ENCODE measurements around the gene LHX2. TPM values are rescaled to one million over a fixed set of nuclear protein-coding genes. Genes with fewer than 3 reads are reported as not detected.

LHX2 gene
- total and polyA plus RNA-seq, 9 of the 15 experiments (the other 6 are each of a cell fraction or from before 2014, with no cell fraction given): 0.07 TPM; not detected in 8

DNA sequence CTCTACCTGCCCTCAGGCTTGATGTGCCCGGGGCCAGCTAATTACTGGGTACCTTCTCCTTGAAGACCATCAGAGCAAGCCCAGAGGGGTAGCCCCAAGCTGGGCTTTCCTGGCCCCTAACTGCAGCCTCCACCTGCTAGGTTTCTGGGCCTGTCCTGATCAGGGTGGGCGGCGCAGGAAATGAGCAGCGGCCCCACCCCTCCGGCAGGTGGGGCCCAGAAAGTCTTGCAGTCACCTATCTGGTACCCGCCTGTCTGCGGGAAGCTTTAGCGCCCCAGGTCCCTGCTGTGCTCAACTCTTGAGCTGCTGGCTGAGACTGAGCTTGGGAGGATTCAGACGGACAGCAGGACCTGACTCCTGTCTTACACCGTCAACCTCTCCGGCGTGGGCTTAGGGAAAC is 37.1 kb upstream of the LHX2 start:
- H3K9me3 ChIP-seq (replicated peaks; ENCODE audit: control insufficient read depth, insufficient read depth, low read depth, low read length): peaks cover 20% of the 10 kb centered on the region; the same call in 1 of the 2 replicates
- ChIA-PET POLR2A (interaction anchor here (0.6 to 0.7 kb wide), 2 partner anchors 23 to 127 kb away, joined by 3 read pairs; no protein-coding TSS in a partner anchor), CTCF (ENCODE audit: low intra/inter-chr PET ratio) (no interaction called here)
- in situ Hi-C loops (cut with MboI): no loop called here
- no peaks in the 10 kb centered on the region for H3K4me1 ChIP-seq (replicated peaks in 1 of 2; ENCODE audit: control insufficient read depth in 2 of 2, insufficient read depth in 2 of 2, low read length in 2 of 2)
- ATAC-seq: no peak
- H2AFZ ChIP-seq (ENCODE audit: low read depth, low read length): no peak overlapping the region
- H3K9ac ChIP-seq (ENCODE audit: insufficient read depth in 1 of 2, low read depth in 2 of 2, low read length in 2 of 2): no peak overlapping the region
- no peaks in the 10 kb centered on the region for H3K36me3 ChIP-seq (ENCODE audit: control insufficient read depth, insufficient read depth, low read length)
- no peak for DNase-seq (ENCODE audit: extremely low read depth in 1 of 4, low spot score in 3 of 4)
- no peaks in the 10 kb centered on the region for H3K9me1 ChIP-seq (ENCODE audit: control insufficient read depth, insufficient read depth, low read length)
- WGBS (ENCODE audit: insufficient coverage, low coverage, missing lambda C conversion rate): 3% methylated on average over 8 of the region's 12 CpGs
- intact Hi-C loops (cut with micrococcal nuclease): no loop called here
- H4K20me1 ChIP-seq (replicated peaks; ENCODE audit: control insufficient read depth, insufficient read depth, low read length): no peaks in the 10 kb centered on the region
- no peak for FAIRE-seq
- peaks cover 0 to 20% of the 10 kb centered on the region in 2 experiments; a peak in 3 of 5 replicates for H3K27me3 ChIP-seq (ENCODE audit: control insufficient read depth in 2 of 2, insufficient read depth in 2 of 2, low read length in 2 of 2)
- no peak overlapping the region for H3K4me2 ChIP-seq (ENCODE audit: insufficient read depth, low read length)
- H3K27ac ChIP-seq (ENCODE audit: extremely low read depth, low read depth, low read length): no peak overlapping the region
- H3K79me2 ChIP-seq (ENCODE audit: control insufficient read depth, insufficient read depth, low read length): no peaks in the 10 kb centered on the region
- no peak overlapping the region for H3K4me3 ChIP-seq
- BruUV-seq (replicated peaks): no TSS peak
- TF ChIP-seq SIN3A (IDR thresholded peaks at IDR 0.05; ENCODE audit: borderline replicate concordance in 2 of 2, control insufficient read depth in 1 of 2, low read depth in 2 of 2, low read length in 2 of 2): no peak
- TF ChIP-seq TAF9B (IDR thresholded peaks at IDR 0.05; ENCODE audit: partially characterized antibody): no peak
- no peak for TF ChIP-seq ZNF77 (CRISPR knock-in tag; IDR thresholded peaks at IDR 0.05)
- TF ChIP-seq PATZ1 (CRISPR knock-in tag; IDR thresholded peaks at IDR 0.05; ENCODE audit: borderline replicate concordance): no peak
- TF ChIP-seq E2F3 (CRISPR knock-in tag; IDR thresholded peaks at IDR 0.05): no peak
- no peak for TF ChIP-seq THRAP3 (IDR thresholded peaks at IDR 0.05; ENCODE audit: borderline replicate concordance)
- no peak for TF ChIP-seq ZNF12 (CRISPR knock-in tag; IDR thresholded peaks at IDR 0.05)
- TF ChIP-seq TAF1 (IDR thresholded peaks at IDR 0.05; ENCODE audit: control insufficient read depth, extremely low read depth, insufficient read depth, low read length, severe bottlenecking): no peak
- no peak for TF ChIP-seq RFX1 (IDR thresholded peaks at IDR 0.05)
- TF ChIP-seq, protein P1, sequence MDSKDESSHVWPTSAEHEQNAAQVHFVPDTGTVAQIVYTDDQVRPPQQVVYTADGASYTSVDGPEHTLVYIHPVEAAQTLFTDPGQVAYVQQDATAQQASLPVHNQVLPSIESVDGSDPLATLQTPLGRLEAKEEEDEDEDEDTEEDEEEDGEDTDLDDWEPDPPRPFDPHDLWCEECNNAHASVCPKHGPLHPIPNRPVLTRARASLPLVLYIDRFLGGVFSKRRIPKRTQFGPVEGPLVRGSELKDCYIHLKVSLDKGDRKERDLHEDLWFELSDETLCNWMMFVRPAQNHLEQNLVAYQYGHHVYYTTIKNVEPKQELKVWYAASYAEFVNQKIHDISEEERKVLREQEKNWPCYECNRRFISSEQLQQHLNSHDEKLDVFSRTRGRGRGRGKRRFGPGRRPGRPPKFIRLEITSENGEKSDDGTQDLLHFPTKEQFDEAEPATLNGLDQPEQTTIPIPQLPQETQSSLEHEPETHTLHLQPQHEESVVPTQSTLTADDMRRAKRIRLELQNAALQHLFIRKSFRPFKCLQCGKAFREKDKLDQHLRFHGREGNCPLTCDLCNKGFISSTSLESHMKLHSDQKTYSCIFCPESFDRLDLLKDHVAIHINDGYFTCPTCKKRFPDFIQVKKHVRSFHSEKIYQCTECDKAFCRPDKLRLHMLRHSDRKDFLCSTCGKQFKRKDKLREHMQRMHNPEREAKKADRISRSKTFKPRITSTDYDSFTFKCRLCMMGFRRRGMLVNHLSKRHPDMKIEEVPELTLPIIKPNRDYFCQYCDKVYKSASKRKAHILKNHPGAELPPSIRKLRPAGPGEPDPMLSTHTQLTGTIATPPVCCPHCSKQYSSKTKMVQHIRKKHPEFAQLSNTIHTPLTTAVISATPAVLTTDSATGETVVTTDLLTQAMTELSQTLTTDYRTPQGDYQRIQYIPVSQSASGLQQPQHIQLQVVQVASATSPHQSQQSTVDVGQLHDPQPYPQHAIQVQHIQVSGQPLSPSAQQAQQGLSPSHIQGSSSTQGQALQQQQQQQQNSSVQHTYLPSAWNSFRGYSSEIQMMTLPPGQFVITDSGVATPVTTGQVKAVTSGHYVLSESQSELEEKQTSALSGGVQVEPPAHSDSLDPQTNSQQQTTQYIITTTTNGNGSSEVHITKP (IDR thresholded peaks at IDR 0.05; ENCODE audit: partially characterized antibody): no peak
- no peak for TF ChIP-seq SMARCA5 (IDR thresholded peaks at IDR 0.05)
- TF ChIP-seq, protein P2, sequence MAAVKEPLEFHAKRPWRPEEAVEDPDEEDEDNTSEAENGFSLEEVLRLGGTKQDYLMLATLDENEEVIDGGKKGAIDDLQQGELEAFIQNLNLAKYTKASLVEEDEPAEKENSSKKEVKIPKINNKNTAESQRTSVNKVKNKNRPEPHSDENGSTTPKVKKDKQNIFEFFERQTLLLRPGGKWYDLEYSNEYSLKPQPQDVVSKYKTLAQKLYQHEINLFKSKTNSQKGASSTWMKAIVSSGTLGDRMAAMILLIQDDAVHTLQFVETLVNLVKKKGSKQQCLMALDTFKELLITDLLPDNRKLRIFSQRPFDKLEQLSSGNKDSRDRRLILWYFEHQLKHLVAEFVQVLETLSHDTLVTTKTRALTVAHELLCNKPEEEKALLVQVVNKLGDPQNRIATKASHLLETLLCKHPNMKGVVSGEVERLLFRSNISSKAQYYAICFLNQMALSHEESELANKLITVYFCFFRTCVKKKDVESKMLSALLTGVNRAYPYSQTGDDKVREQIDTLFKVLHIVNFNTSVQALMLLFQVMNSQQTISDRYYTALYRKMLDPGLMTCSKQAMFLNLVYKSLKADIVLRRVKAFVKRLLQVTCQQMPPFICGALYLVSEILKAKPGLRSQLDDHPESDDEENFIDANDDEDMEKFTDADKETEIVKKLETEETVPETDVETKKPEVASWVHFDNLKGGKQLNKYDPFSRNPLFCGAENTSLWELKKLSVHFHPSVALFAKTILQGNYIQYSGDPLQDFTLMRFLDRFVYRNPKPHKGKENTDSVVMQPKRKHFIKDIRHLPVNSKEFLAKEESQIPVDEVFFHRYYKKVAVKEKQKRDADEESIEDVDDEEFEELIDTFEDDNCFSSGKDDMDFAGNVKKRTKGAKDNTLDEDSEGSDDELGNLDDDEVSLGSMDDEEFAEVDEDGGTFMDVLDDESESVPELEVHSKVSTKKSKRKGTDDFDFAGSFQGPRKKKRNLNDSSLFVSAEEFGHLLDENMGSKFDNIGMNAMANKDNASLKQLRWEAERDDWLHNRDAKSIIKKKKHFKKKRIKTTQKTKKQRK (IDR thresholded peaks at IDR 0.05; ENCODE audit: borderline replicate concordance, low read depth, low read length): no peak
- TF ChIP-seq RBM17 (IDR thresholded peaks at IDR 0.05; ENCODE audit: borderline replicate concordance, low read depth, low read length): no peak
- TF ChIP-seq NBN (IDR thresholded peaks at IDR 0.05; ENCODE audit: low read depth): no peak
